Upper lobe of left lung (tissue), 4 donors: Measurements from ENCODE around the gene MAN1A2.

ENCODE experiments used
- POLR2AphosphoS5 ChIP-seq, 2 donors: sonication (generic); formaldehyde crosslinking; IDR thresholded peaks; one replicate each; pipeline ENCODE4 v1.5.1; 2017; ENCODE audit warnings: antibody characterized with exemption in 2 of 2
- TF ChIP-seq, protein P1 (sequence below), 6 experiments: fragments of 450-650 bp in 4 of 6; fragments of 200-600 bp in 2 of 6; sonication (generic) in 2 of 6; IDR thresholded peaks; one replicate each; pipeline ENCODE4 v1.5.1; 2016 to 2019; ENCODE audit warnings: antibody characterized with exemption in 6 of 6

DNA sequence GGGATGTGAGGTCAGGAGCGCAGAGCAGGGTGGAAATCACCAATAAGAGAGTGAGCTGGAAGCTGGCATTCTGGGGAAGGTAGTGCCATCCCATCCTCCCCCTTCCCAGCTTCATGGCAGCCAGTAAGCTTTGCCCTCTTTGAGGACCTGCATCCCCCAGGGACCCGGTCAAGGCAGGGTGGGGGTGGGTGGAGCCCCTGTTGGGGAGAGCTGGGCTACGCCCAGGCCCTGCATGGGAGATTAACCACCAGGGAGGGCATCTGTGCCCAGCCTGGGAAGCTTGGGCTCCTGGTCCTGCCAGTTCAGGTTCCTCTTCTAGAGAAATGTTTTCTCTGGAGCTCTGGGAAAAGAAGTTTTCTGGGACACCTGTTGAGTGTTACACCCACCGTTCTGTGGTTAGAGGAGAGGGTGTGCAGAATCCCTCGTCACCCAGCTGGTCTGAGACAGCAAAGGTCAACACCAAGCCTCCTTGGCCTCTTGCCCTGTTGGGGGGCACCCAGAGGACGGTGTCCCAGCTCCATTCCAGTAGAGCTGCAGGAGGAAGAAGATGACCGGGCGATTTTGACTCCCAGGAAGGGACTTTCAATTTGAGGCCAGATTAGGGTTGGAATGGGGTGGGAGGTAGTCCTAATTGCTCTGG is 208.5 kb downstream of the MAN1A2 start:
- TF ChIP-seq POLR2AphosphoS5 (IDR thresholded peaks at IDR 0.05), result no peak
- TF ChIP-seq, protein P1, sequence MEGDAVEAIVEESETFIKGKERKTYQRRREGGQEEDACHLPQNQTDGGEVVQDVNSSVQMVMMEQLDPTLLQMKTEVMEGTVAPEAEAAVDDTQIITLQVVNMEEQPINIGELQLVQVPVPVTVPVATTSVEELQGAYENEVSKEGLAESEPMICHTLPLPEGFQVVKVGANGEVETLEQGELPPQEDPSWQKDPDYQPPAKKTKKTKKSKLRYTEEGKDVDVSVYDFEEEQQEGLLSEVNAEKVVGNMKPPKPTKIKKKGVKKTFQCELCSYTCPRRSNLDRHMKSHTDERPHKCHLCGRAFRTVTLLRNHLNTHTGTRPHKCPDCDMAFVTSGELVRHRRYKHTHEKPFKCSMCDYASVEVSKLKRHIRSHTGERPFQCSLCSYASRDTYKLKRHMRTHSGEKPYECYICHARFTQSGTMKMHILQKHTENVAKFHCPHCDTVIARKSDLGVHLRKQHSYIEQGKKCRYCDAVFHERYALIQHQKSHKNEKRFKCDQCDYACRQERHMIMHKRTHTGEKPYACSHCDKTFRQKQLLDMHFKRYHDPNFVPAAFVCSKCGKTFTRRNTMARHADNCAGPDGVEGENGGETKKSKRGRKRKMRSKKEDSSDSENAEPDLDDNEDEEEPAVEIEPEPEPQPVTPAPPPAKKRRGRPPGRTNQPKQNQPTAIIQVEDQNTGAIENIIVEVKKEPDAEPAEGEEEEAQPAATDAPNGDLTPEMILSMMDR (IDR thresholded peaks at IDR 0.05), result no peak
